Renal cortical epithelial cell (primary cell): ENCODE data around the gene EVI2A. TPM values are rescaled to one million over a fixed set of nuclear protein-coding genes. Genes with fewer than 3 reads are reported as not detected.
"Not testable (repeated sequence)": the region's sequence is repeated elsewhere in the genome, so short reads cannot be mapped to it uniquely, and the experiment has no call there.

Experiments
- DNase-seq: peaks from one replicate; pipeline ENCODE4 v3.0.0-alpha.2; 2011; ENCODE audit warnings: low read depth
- total RNA-seq: library from RNA; depleted of rRNA; stranded (reverse); fragments of >200 nt; gene quantifications from 2 replicates; pipeline ENCODE4 v1.2.3, GENCODE V29; 2014

The EVI2A gene
- total RNA-seq, 1 donor from 2014 or later: 0.15 TPM

DNA sequence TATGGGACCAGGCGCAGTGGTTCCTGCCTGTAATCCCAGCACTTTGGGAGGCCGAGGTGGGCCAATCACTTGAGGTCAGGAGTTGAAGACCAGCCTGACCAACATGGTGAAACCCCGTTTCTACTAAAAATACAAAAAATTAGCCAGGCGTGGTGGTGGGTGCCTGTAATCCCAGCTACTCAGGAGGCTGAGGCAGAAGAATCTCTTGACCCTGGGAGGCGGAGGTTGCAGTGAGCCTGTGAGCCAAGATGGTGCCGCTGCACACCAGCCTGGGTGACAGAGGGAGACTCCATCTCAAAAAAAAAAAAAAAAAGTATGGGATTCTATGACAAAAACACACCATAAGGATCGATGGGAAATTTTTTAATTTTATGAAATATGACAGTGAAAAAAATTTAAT, 9.2 kb downstream of the EVI2A start:
- not testable (repeated sequence) for DNase-seq

GRCh38 chr17:31311526-31311925, 9.9 kb downstream of the EVI2A start:
- no peak for DNase-seq

DNA sequence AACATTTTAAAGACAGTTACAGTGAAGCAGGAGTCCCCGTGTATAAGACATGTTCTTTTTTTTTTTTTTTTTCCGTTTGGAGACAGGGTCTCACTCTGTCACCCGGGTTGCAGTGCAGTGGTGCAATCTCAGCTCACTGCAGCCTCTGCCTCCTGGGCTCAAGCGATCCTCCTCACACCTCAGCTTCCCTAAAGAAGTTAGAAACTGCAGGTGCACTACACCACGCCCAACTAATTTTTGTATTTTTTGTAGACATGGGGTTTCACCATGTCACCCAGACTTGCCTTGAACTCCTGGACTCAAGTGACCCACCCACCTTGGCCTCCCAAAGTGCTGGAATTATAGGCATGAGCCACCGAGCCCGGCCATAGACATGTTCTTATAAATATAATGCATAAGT, 10.5 kb downstream of the EVI2A start:
- no peak for DNase-seq

DNA sequence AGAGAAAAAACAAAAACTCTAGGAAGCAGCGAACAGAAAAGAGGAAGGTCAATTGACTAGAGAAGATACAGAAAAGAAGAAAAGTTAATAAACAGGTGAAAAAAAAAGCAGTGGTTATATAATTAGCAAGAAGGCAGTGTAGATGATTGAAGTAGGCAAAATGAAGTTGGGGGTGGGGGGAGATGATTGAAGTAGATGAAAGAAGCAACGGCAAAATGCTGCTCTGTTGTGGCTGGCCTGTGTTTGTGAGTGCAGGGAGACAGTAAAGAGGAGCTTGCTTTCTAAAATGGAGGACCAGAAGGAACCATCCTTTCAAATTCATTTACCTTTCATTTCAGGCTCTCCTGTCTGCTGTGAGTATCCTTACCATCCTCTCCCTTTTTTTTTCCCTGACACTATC, 11.2 kb downstream of the EVI2A start:
- DNase-seq: no peak

GRCh38 chr17:31309556-31309955, 11.9 kb downstream of the EVI2A start:
- DNase-seq: no peak

- DNase-seq: no peak
Measured at GRCh38 chr17:31308372-31309334, 12.8 kb downstream of the EVI2A start.

DNA sequence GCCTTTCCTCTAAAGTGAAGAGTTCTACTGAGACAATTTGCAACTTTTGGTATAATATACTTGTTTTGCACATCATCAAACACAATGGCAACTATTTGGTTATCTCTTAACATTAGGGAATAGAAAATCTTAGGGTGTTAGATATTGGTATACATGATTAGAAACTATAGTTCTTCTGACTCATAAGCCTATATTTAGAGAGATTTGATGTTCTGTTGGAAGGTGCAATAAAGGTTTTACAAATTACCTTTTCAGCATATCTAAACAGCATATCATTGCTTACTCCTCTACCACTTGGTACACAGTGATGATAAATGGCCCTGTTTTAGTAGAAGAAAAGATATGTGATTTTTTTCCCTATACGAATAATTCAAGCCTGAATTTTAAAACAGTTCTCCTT, 13.8 kb downstream of the EVI2A start:
- no peak for DNase-seq

DNA sequence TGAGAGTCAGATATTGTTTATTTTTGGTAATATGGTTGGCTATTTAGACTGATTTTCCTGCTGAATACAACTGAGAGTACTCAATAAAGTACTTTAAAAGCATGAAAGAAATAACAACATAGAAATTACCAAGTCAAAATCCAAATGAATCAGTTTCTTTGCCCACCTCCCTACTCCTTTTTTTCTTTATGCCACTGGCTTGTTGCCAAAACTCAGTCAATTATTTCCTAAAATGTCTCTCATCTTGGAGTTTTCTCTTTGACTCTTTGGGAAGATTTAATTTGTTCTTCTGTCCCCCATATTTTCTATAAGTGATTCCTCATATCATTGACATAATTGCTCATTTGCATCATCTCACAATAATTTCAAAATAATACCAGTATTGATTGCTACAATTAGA, 21.8 kb downstream of the EVI2A start:
- peak; percentile 33 for DNase-seq

DNA sequence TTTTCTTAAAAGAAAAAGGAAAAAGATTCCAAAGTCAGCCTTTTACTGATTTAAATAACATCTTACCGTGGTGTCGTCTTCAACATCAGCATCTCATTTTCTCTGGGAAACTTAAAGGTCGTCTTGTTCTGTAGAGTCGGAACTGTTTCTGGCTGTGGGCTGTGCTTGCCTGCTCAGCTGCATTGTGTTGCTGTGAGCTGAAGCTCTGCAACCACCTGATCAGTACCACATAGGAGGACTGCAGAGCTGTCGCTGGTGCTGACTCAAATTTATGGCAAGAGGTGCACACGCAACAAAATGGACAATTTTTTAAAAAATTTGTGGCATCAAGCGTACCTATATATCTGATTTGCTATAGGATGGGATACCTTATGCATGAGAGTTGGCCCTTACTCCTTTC, 24.3 kb downstream of the EVI2A start, which contains the start of gene OMG:
Gene OMG (minus strand): TSS at position 150 of the 400 bp plus-strand sequence. CDS start 908 bp downstream, outside the sequence.
- DNase-seq: no peak

DNA sequence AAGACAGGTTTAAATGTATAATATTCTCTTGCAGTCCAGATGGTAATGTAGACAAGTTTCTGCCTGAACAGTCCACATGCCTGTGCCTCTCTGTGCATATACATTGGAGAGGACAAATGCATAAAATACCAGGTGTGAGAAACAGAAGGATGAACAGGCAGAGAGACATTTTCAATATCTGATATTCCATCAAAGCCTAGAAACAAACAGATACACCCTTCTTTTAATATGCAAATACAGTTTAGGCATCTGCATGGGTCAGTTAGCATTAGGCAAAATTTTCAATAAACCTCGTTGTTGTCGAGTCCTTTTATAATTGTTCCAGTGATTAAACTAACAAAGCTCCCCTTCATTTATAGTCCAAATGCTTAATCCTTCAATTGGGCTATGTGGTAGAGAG, 25.3 kb downstream of the EVI2A start:
- DNase-seq: no peak

GRCh38 chr17:31295489-31295871, 25.9 kb downstream of the EVI2A start:
- DNase-seq: no peak

- DNase-seq: no peak
Measured at GRCh38 chr17:31294820-31295488, 26.5 kb downstream of the EVI2A start.

GRCh38 chr17:31294231-31294630, 27.2 kb downstream of the EVI2A start:
- DNase-seq: no peak

DNA sequence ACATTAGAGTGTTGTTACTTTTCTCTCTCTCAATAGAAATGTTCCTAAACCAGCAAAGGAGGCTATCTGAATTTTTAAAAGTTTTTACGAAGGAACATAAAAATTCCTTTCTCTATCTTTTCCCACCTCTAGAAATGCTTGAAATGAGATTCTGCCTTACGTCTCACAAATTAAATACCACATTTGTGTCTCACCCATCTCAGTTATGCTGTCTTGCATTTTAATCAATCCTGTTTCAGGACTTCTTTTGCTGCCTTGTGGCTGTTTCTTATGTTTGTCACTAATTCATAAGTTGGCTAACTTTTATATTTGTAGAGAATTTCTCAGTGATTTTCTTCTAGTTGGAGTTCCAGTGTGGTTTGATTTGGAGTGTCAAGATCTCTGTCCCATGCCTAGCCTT, 27.8 kb downstream of the EVI2A start:
- no peak for DNase-seq

DNA sequence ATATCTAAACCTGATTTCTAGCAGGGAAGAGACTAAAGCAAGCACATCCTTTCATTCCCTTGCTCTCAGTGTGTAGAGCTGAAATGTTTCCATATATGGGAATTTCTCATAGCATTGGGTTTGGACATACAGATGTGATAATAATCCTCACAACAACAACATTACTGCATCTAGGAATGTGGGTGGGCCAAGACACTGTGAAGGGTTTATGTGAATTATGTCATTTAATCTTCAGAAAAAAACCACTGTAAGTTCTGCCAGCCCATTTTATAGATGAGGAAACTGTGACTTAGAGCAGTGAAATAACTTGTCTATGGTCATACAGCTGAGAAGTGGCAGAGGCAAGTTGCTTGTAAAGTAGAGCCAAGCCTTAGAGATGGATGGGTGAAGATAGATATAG, 29.6 kb downstream of the EVI2A start:
- DNase-seq: no peak

DNA sequence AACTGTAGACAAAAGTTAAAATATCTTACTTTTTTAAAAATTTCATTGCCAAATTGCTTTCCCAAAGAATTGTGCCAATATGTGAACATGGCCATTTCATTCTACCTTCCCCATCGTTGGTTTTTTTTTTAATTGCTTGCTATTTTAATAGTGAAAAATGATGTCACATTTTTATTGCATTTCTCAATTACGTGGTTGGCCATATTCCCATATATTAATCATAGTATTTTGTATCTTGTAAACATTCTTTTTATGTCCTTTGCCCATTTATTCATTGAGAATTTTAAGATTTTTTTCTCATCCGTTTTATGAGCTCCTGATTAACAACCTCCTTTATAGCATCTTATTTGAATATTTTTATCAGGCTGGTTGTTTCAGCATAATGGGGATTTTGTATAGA, 31.6 kb downstream of the EVI2A start:
- DNase-seq: no peak

GRCh38 chr17:31287932-31288331, 33.5 kb downstream of the EVI2A start:
- DNase-seq: not testable (repeated sequence)

GRCh38 chr17:31286587-31286986, 34.8 kb downstream of the EVI2A start:
- DNase-seq: no peak

DNA sequence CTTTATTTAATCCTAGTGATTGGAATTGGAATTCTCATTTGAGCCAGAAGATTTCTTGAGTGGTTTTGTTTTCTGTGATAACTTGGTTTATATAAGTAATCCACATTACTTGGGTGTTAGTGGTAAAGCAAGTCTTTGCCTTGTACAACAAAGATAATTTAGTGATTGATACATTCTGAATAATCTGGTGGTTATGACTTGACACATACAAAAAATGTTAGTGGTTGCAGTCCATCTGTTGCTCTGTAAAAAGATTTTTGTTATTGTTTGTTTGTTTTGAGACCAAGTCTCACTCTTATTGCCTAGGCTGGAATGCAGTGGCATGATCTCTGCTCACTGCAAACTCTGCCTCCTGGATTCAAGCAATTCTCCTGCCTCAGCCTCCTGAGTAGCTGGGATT, 37.6 kb downstream of the EVI2A start:
- no peak for DNase-seq

GRCh38 chr17:31281061-31281460, 40.4 kb downstream of the EVI2A start:
- DNase-seq: no peak

- no peak for DNase-seq
Measured at GRCh38 chr17:31279401-31279800, 42.0 kb downstream of the EVI2A start.

DNA sequence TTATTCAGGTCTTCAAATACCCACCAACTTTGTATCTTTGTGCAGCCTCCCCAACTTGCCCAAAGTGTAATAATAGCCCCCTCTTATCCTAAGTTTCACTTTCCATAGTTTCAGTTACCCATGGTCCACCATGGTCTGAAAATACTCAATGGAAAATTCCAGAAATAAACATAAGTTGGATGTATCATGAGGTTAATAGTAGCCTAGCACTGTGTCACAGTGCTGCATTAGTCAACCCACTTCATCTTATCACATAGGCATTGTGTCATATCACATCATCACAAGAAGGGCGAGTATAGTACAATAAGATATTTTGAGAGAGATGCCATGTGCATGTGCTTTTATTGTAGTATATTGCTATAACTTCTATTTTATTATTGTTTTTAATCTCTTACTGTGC, 46.3 kb downstream of the EVI2A start:
- no peak for DNase-seq

- peak; percentile 82 for DNase-seq
Measured at GRCh38 chr17:31274252-31274651, 47.2 kb downstream of the EVI2A start.
